B cell (primary cell): Measurements from ENCODE around the gene CSNK2A2. TPM values are rescaled to one million over a fixed set of nuclear protein-coding genes. Genes with fewer than 3 reads are reported as not detected.

ENCODE experiments used
- ATAC-seq: fragments of 200-7000 bp; cut with Tn5 transposase; one replicate; pipeline ENCODE4 v1.10.0; 2021; ENCODE audit warnings: low read depth, mild to moderate bottlenecking, moderate number of reproducible peaks, moderate library complexity
- CTCF ChIA-PET: fragments of 350-600 bp; sonication (Branson Sonifier 250); formaldehyde crosslinking; loops from one replicate; lab custom pipeline; 2021; ENCODE audit warnings: antibody characterized with exemption, inconsistent platforms; lab: Charles Lee
- POLR2A ChIA-PET: fragments of 350-600 bp; sonication (Branson Sonifier 250); formaldehyde crosslinking; loops from one replicate; lab custom pipeline; 2021; ENCODE audit warnings: antibody characterized with exemption; lab: Charles Lee
- DNase-seq: peaks from one replicate; pipeline ENCODE4 v3.0.0; 2013
- H2AFZ ChIP-seq: 2 replicates; pipeline ENCODE4 v1.6.1; 2012; ENCODE audit warnings: mild to moderate bottlenecking, low read depth, low read length; ENCODE audit not compliant: insufficient read depth, poor library complexity, severe bottlenecking
- H3K27ac ChIP-seq, 2 donors: 1 replicate in 1 of 2; 2 replicates in 1 of 2; pipeline ENCODE4 v1.5.1; 2012 to 2013; ENCODE audit warnings: low read length in 2 of 2, mild to moderate bottlenecking in 2 of 2, moderate library complexity in 1 of 2
- H3K27me3 ChIP-seq, 4 experiments: fragments of 200-600 bp in 1 of 4; sonication (generic) in 1 of 4; replicated peaks in 1 of 4; 1 replicate in 2 of 4; 2 replicates in 2 of 4; pipeline versions ENCODE4 v1.6.1 to v1.7.0; 2013 to 2016; ENCODE audit warnings: low read length in 3 of 4, mild to moderate bottlenecking in 2 of 4, mixed read lengths in 1 of 4, moderate library complexity in 1 of 4; ENCODE audit not compliant: insufficient read depth in 4 of 4, control insufficient read depth in 3 of 4; ENCODE audit errors: control extremely low read depth in 1 of 4
- H3K36me3 ChIP-seq, 2 experiments: replicated peaks in 1 of 2; 1 replicate in 1 of 2; 2 replicates in 1 of 2; pipeline versions ENCODE4 v1.6.1 to v1.7.1; 2013; ENCODE audit warnings: low read length in 1 of 2; ENCODE audit not compliant: insufficient read depth in 2 of 2, control insufficient read depth in 1 of 2; ENCODE audit errors: control extremely low read depth in 1 of 2, extremely low read depth in 1 of 2
- H3K4me1 ChIP-seq, 2 donors: fragments of 200-600 bp in 1 of 2; sonication (generic) in 1 of 2; 1 replicate in 1 of 2; 2 replicates in 1 of 2; pipeline versions ENCODE4 v1.5.1 to v1.6.1; 2013 to 2017; ENCODE audit warnings: low read length in 2 of 2; ENCODE audit not compliant: control insufficient read depth in 2 of 2, insufficient read depth in 2 of 2
- H3K4me2 ChIP-seq: replicated peaks from 2 replicates; pipeline ENCODE3; 2012; ENCODE audit warnings: mild to moderate bottlenecking, low read depth, low read length; ENCODE audit not compliant: poor library complexity, severe bottlenecking
- H3K4me3 ChIP-seq, 5 experiments: fragments of 200-600 bp in 1 of 5; sonication (generic) in 1 of 5; 1 replicate in 3 of 5; 2 replicates in 2 of 5; pipeline versions ENCODE4 v1.5.1 to v1.7.0; 2011 to 2016; ENCODE audit warnings: low read length in 4 of 5, mild to moderate bottlenecking in 4 of 5, low read depth in 2 of 5, control low read depth in 1 of 5, moderate library complexity in 1 of 5; ENCODE audit not compliant: insufficient read depth in 1 of 5; ENCODE audit errors: control extremely low read depth in 1 of 5, extremely low read depth in 1 of 5
- H3K79me2 ChIP-seq: fragments of 200-600 bp; sonication (generic); one replicate; pipeline ENCODE4 v1.6.0; 2016; ENCODE audit warnings: low read length; ENCODE audit not compliant: control insufficient read depth, insufficient read depth
- H3K9ac ChIP-seq: fragments of 200-600 bp; sonication (generic); 2 replicates; pipeline ENCODE4 v1.6.1; 2017; ENCODE audit warnings: mild to moderate bottlenecking, low read length, moderate library complexity
- H3K9me3 ChIP-seq, 3 donors: one replicate each; pipeline versions ENCODE4 v1.6.1 to v1.7.1; 2013; ENCODE audit warnings: low read length in 2 of 3; ENCODE audit not compliant: control insufficient read depth in 2 of 3, insufficient read depth in 1 of 3; ENCODE audit errors: control extremely low read depth in 1 of 3
- H4K20me1 ChIP-seq: 2 replicates; pipeline ENCODE4 v1.6.0; 2012; ENCODE audit warnings: mild to moderate bottlenecking, low read length; ENCODE audit not compliant: insufficient read depth, control insufficient read depth, poor library complexity, severe bottlenecking
- H3K27ac Mint-ChIP-seq: one replicate; pipeline ENCODE4 v1.8.0; 2021; ENCODE audit warnings: mixed read lengths
- H3K27me3 Mint-ChIP-seq: one replicate; pipeline ENCODE4 v1.8.0; 2021; ENCODE audit warnings: mixed read lengths
- H3K4me1 Mint-ChIP-seq: one replicate; pipeline ENCODE4 v1.8.0; 2021; ENCODE audit warnings: mixed read lengths
- H3K4me3 Mint-ChIP-seq: one replicate; pipeline ENCODE4 v1.8.0; 2021; ENCODE audit warnings: mixed read lengths
- H3K9me3 Mint-ChIP-seq: one replicate; pipeline ENCODE4 v1.8.0; 2022; ENCODE audit warnings: mixed read lengths; ENCODE audit not compliant: insufficient read depth
- CTCF ChIP-seq: fragments of 200-600 bp; IDR thresholded peaks from one replicate; pipeline ENCODE4 v1.8.0; 2022; ENCODE audit warnings: antibody characterized with exemption, mild to moderate bottlenecking
- EZH2 ChIP-seq: IDR thresholded peaks from 2 replicates; pipeline ENCODE4 v1.6.1; 2012; ENCODE audit warnings: borderline replicate concordance, low read depth, mild to moderate bottlenecking, moderate library complexity, low read length; ENCODE audit not compliant: insufficient read depth, poor library complexity, severe bottlenecking
- WGBS: methylation state at CpG from one replicate; pipeline ENCODE4 v1.1.5; 2013; ENCODE audit warnings: missing lambda C conversion rate; ENCODE audit not compliant: insufficient coverage; 5-methylcytosine and 5-hydroxymethylcytosine counted together
- intact Hi-C: fragments of 100-400 bp; cut with micrococcal nuclease; formaldehyde crosslinking; loops from one replicate; pipeline ENCODE4 v1.10.0; 2022
- polyA plus RNA-seq: library from polyadenylated mRNA; depleted of rRNA; stranded (reverse); fragments of >200 nt; gene quantifications from 2 replicates; pipeline ENCODE4 v1.2.3, GENCODE V29; 2012
- total RNA-seq, 2 donors: library from RNA; stranded (reverse); fragments of 120-200 nt in 1 of 2; gene quantifications; 1 replicate in 1 of 2; 2 replicates in 1 of 2; pipeline versions ENCODE4 v1.2.3 to v1.2.4, GENCODE V29; 2013 to 2022

The CSNK2A2 gene
- total and polyA plus RNA-seq, 2 donors (not counting 1 experiment from before 2014, with no cell fraction given), result 21.3 to 69.4 TPM

GRCh38 chr16:58118801-58119508 is 79.0 kb downstream of the CSNK2A2 start:
- 100% methylated on average over 3 of the region's 5 CpGs for WGBS
- intact Hi-C loops, result no loop called here
- peaks cover 27% of the 10 kb centered on the region for H3K4me1 Mint-ChIP-seq
- Histone ChIP-seq H3K27ac (no peak overlapping the region), H3K9ac (no peak overlapping the region), H3K36me3 (peaks cover 10 to 27% of the 10 kb centered on the region in 2 experiments), H3K9me3 (no peaks in the 10 kb centered on the region), H3K79me2 (peaks cover 53% of the 10 kb centered on the region), H4K20me1 (peaks cover 51% of the 10 kb centered on the region), H3K4me2 (no peak overlapping the region), H3K27me3 (no peaks in the 10 kb centered on the region), H3K4me1 (peaks cover 4 to 9% of the 10 kb centered on the region in 2 donors), H2AFZ (no peak overlapping the region), H3K4me3 (no peak overlapping the region)
- H3K27me3 Mint-ChIP-seq, result no peaks in the 10 kb centered on the region
- H3K27ac Mint-ChIP-seq, result no peak overlapping the region
- TF ChIP-seq CTCF, result no peak
- no peak for TF ChIP-seq EZH2
- ChIA-PET POLR2A (no interaction called here), CTCF (interaction anchor here (1.1 kb wide), 1 partner anchor 369 kb away, joined by 3 read pairs; no protein-coding TSS in a partner anchor)
- DNase-seq (no peak), ATAC-seq (no peak)
- H3K4me3 Mint-ChIP-seq, result no peak overlapping the region
- no peaks in the 10 kb centered on the region for H3K9me3 Mint-ChIP-seq

GRCh38 chr16:58116529-58116928 is 81.4 kb downstream of the CSNK2A2 start:
- peaks cover 35% of the 10 kb centered on the region for H3K79me2 ChIP-seq
- no peak overlapping the region for H3K27ac ChIP-seq
- H3K4me1 ChIP-seq, result peaks cover 0 to 2% of the 10 kb centered on the region in 2 donors
- no peak for DNase-seq
- Mint-ChIP-seq H3K27ac (no peak overlapping the region), H3K4me1 (peaks cover 13% of the 10 kb centered on the region), H3K9me3 (no peaks in the 10 kb centered on the region), H3K27me3 (no peaks in the 10 kb centered on the region), H3K4me3 (no peak overlapping the region)
- ChIA-PET CTCF (interaction anchor here (0.8 to 1.4 kb wide), 2 partner anchors 12 to 21 kb away, joined by 3 to 4 read pairs; partner anchors contain the start of gene CFAP20), POLR2A (no interaction called here)
- WGBS, result no CpG with 5 or more reads among the region's 6 CpGs
- intact Hi-C loops, result no loop called here
- H2AFZ ChIP-seq, result no peak overlapping the region
- no peak for ATAC-seq
- no peak overlapping the region for H3K4me2 ChIP-seq
- no peak overlapping the region for H3K4me3 ChIP-seq
- H4K20me1 ChIP-seq, result peaks cover 39% of the 10 kb centered on the region
- no peaks in the 10 kb centered on the region for H3K9me3 ChIP-seq
- no peak overlapping the region for H3K9ac ChIP-seq
- TF ChIP-seq CTCF (no peak), EZH2 (no peak)
- H3K27me3 ChIP-seq, result no peaks in the 10 kb centered on the region
- H3K36me3 ChIP-seq, result peaks cover 13 to 32% of the 10 kb centered on the region in 2 experiments
